Neural crest cell (in vitro differentiated cells): ENCODE results near the gene TMEM37. TPM values are rescaled to one million over a fixed set of nuclear protein-coding genes. Genes with fewer than 3 reads are reported as not detected.

Experiments used
- DNase-seq: peaks from one replicate; pipeline ENCODE4 v3.0.0; 2021; ENCODE audit warnings: low read depth, mixed read lengths, low spot score
- H3K27ac Mint-ChIP-seq: one replicate; pipeline ENCODE4 v1.8.0; 2021; ENCODE audit warnings: mild to moderate bottlenecking, mixed read lengths; ENCODE audit not compliant: unreplicated experiment
- H3K27me3 Mint-ChIP-seq: 2 replicates; pipeline ENCODE4 v1.8.0; 2021; ENCODE audit warnings: low read depth, mild to moderate bottlenecking, mixed read lengths
- H3K36me3 Mint-ChIP-seq: 2 replicates; pipeline ENCODE4 v1.8.0; 2021; ENCODE audit warnings: low read depth, mild to moderate bottlenecking, mixed read lengths
- H3K4me1 Mint-ChIP-seq: 2 replicates; pipeline ENCODE4 v1.8.0; 2021; ENCODE audit warnings: mixed read lengths
- H3K4me3 Mint-ChIP-seq: one replicate; pipeline ENCODE4 v1.8.0; 2021; ENCODE audit warnings: mild to moderate bottlenecking, mixed read lengths
- H3K9me3 Mint-ChIP-seq: 2 replicates; pipeline ENCODE4 v1.8.0; 2021; ENCODE audit warnings: mixed read lengths
- total RNA-seq: library from RNA; stranded (reverse); gene quantifications from 2 replicates; pipeline ENCODE4 v1.2.1, GENCODE V29; 2021
- TF ChIP-seq, protein P1 (sequence below): fragments of 200-600 bp; sonication (generic); conservative IDR thresholded peaks from 2 replicates; pipeline ENCODE4 v1.5.0; 2021; ENCODE audit warnings: antibody characterized with exemption, mild to moderate bottlenecking

Gene TMEM37
- total RNA-seq, 1 donor from 2014 or later = 5.3 TPM

DNA sequence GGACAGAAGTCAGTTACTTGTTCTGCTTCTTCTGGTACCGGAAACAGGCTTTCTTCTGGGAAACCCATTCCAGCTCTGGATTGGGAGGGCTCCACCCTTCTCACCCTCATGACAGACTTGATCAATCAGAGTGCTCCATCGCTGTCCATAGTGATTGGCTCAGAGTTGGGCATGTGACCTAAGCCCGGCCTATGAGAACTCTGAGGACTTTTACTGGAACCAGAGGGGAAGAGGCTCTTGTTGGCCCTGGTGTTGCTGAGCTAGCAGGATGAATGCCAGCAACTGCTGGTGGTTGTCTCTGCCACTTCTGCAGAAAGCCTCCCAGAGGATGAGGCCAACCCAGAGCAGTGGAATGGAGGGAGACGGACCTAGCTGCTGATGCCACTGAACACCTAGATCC lies 33.3 kb downstream of the TMEM37 start:
- TF ChIP-seq, protein P1, sequence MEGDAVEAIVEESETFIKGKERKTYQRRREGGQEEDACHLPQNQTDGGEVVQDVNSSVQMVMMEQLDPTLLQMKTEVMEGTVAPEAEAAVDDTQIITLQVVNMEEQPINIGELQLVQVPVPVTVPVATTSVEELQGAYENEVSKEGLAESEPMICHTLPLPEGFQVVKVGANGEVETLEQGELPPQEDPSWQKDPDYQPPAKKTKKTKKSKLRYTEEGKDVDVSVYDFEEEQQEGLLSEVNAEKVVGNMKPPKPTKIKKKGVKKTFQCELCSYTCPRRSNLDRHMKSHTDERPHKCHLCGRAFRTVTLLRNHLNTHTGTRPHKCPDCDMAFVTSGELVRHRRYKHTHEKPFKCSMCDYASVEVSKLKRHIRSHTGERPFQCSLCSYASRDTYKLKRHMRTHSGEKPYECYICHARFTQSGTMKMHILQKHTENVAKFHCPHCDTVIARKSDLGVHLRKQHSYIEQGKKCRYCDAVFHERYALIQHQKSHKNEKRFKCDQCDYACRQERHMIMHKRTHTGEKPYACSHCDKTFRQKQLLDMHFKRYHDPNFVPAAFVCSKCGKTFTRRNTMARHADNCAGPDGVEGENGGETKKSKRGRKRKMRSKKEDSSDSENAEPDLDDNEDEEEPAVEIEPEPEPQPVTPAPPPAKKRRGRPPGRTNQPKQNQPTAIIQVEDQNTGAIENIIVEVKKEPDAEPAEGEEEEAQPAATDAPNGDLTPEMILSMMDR = no peak
- no peak overlapping the region for H3K27ac Mint-ChIP-seq
- no peaks in the 10 kb centered on the region for H3K9me3 Mint-ChIP-seq

DNA sequence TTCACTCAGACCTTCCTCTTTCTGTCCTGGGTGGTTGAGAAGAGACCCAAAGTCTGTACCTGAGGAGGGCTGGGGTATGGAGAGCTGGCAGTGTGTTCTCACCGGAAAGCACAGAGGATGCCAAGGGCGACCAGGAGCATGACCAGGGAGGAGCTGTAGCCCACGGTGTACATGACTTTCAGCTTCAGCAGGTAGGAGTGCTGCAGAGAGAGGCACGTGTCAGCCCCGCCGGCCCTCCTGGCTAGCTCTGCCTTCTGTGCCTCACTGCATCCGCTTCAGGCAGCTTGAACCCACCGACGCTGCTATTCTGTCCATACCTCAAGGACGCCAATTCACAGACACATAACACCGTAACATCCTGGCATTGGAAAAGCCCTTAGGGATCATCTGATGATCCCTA lies 34.0 kb downstream of the TMEM37 start:
- Mint-ChIP-seq H3K36me3 (no peaks in the 10 kb centered on the region), H3K9me3 (no peaks in the 10 kb centered on the region), H3K4me3 (no peak overlapping the region), H3K4me1 (no peaks in the 10 kb centered on the region), H3K27ac (no peak overlapping the region), H3K27me3 (peaks cover 2% of the 10 kb centered on the region)
- TF ChIP-seq, protein P1 = no peak
- DNase-seq = no peak

More for the DNA sequence above, 33.3 kb downstream of the TMEM37 start:
- no peak for DNase-seq
- Mint-ChIP-seq H3K4me1 (no peaks in the 10 kb centered on the region), H3K4me3 (no peak overlapping the region), H3K36me3 (no peaks in the 10 kb centered on the region), H3K27me3 (peaks cover 2% of the 10 kb centered on the region)

DNA sequence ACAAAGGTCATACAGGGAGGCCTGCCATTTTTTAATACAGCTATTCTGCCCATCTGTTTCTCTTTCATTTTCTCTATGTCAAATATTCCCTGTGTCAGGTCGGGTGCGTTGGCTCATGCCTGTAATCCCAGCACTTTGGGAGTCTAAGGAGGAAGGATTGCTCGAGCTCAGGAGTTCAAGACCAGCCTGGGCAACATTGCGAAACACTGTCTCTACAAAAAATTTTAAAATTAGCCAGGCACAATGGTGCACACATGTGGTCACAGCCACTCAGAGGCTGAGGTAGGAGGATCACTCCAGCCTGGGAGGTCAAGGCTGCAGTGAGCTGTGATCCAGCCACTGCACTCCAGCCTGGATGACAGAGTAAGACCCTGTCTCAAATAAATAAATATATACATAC lies 34.7 kb downstream of the TMEM37 start:
- TF ChIP-seq, protein P1 = no peak
- H3K36me3 Mint-ChIP-seq = no peaks in the 10 kb centered on the region
- H3K4me3 Mint-ChIP-seq = no peak overlapping the region
- no peak overlapping the region for H3K27ac Mint-ChIP-seq
- DNase-seq = no peak
- no peaks in the 10 kb centered on the region for H3K9me3 Mint-ChIP-seq
- no peaks in the 10 kb centered on the region for H3K4me1 Mint-ChIP-seq
- H3K27me3 Mint-ChIP-seq = peaks cover 2% of the 10 kb centered on the region

DNA sequence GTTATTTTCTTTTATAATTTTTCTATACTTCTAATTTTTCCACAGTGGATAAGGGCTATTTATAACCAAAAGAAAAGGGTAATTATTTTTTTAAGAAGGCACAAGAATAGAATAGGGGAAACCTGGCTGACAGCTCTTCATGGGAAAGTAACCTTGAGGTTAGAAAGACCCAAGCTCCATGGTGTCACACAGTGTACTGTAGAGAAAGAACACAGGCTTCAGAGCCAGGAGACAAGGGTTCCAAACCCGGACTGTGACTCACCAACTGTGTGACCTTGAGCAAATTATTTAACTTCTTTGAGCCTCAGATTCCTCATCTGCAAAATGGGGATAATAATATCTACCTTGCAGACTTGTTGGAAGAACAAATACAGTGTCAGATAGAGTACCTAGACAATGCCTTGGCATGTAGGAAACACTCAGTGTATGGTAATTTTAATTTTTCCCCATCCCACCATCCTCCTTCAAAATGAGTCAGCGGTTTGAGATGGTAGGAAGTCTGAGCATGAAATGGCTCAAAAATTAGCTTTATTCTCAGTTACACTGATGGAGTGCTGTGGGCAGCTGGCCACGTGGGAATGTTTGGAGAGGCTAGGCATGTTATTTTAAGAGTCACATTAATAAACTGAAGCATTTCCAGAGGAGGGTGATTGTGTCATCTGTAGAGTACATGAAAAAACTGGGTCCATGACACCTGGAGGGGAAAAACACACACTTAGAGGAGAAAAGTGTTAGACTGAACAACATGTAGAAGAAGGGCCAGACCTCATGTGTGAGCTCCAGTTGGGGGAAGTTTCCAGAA lies 36.7 kb downstream of the TMEM37 start:
- Mint-ChIP-seq H3K4me1 (no peaks in the 10 kb centered on the region), H3K27ac (peak overlapping the region; percentile 41), H3K9me3 (no peaks in the 10 kb centered on the region), H3K4me3 (no peak overlapping the region), H3K27me3 (peaks cover 2% of the 10 kb centered on the region), H3K36me3 (no peaks in the 10 kb centered on the region)
- TF ChIP-seq, protein P1 = no peak
- DNase-seq = no peak

DNA sequence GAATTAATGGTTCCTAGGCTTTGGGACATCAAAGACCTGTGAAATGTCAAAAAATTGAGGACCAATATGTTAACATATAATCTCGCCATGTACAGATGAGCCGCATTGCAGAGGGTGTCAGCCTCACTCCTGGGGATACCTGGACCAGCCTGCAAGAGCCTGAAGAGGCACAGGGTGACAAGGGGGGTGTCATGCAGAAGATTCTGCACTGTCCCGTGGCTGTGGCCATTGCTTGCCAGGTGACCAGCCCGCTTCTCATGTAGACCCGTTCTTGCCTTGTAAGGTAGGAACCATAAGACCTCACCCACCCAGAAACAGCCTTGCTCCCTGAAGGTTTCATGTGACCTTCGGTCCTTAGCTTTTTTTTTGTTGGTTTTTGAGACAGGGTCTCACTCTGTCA lies 37.5 kb downstream of the TMEM37 start:
- Mint-ChIP-seq H3K9me3 (no peaks in the 10 kb centered on the region), H3K27ac (no peak overlapping the region), H3K36me3 (no peaks in the 10 kb centered on the region), H3K4me1 (no peaks in the 10 kb centered on the region), H3K27me3 (peaks cover 2% of the 10 kb centered on the region), H3K4me3 (no peak overlapping the region)
- no peak for DNase-seq
- TF ChIP-seq, protein P1 = no peak
